Measurements from ENCODE around the gene FBXO3.

- TF ChIP-seq CTCF (IDR thresholded peaks at IDR 0.05; ENCODE audit: low read depth, low read length, poor library complexity, severe bottlenecking) = peak; percentile 92
- no peak for TF ChIP-seq EZH2phosphoT487 (IDR thresholded peaks at IDR 0.05; ENCODE audit: borderline replicate concordance, low read length)
Observed at GRCh38 chr11:33808228-33808828, 34.0 kb upstream of the FBXO3 start.
